Measurements from ENCODE around the gene PLXNA2.

DNA sequence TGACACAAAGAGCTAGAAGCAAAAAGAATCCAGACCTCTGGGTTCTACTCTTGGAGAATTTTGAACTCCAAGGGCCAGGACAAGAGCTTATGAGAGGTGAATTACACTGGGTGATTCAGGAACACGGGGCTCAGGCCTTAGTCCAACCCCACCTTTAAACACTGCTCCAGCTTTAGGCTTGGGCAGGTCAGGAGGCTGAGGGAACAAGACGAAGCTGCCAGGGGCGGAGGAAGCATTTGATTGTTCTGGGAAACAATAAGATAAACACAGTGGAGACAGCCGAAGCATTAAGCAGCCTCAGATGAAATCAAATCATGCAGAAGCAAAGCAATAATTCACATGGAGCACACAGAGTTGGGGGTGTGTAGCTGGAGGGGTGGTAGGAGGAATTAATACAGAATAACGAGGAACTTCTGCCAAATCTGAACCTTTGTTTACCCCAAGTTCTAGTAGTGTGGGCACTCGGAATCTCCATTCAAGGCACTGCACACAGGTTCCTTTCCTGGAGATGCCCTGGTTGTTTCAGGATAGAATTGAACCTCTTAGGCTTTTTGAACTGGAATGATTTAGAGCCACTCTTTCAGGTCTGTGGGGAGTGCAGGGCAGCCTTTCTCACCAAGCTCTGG is 93.2 kb downstream of the PLXNA2 start:
- TF ChIP-seq, protein P1, sequence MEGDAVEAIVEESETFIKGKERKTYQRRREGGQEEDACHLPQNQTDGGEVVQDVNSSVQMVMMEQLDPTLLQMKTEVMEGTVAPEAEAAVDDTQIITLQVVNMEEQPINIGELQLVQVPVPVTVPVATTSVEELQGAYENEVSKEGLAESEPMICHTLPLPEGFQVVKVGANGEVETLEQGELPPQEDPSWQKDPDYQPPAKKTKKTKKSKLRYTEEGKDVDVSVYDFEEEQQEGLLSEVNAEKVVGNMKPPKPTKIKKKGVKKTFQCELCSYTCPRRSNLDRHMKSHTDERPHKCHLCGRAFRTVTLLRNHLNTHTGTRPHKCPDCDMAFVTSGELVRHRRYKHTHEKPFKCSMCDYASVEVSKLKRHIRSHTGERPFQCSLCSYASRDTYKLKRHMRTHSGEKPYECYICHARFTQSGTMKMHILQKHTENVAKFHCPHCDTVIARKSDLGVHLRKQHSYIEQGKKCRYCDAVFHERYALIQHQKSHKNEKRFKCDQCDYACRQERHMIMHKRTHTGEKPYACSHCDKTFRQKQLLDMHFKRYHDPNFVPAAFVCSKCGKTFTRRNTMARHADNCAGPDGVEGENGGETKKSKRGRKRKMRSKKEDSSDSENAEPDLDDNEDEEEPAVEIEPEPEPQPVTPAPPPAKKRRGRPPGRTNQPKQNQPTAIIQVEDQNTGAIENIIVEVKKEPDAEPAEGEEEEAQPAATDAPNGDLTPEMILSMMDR (IDR thresholded peaks at IDR 0.05; ENCODE audit: low read depth, low read length) = no peak
- TF ChIP-seq EZH2phosphoT487 (IDR thresholded peaks at IDR 0.05; ENCODE audit: low read depth) = no peak
